Glomerular visceral epithelial cell (primary cell): Measurements from ENCODE around the gene EGFLAM.

ENCODE experiments used
- DNase-seq: peaks from one replicate; pipeline ENCODE4 v3.0.0-alpha.2; 2016; ENCODE audit errors: extremely low spot score

EGFLAM gene

DNA sequence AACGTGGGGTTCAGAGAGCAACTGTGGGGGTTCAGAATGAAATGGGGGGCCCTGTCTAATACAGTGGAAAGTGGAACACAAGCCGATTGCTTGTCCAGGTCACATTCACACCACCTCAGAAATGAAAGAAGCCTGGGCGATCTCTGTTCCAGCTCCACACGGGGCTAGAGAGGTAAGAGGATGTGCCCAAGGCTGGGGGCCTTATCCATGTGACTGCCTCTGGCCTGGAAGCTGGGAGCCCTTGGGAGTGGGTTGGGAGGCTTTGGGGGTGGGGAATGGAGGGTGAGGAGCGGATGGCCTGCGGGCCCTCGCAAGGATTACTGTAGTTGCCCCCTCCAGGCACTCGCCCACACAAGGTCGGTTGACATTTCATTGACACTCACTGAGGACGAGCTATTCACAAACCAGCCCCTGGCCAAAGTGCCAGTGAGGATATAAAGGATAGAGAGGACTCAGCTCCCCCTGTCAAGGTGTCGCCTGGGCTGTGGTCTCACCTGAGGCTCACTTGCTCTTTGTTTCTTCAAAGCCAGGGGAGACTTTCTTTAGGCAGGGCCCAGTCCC lies 211.4 kb downstream of the EGFLAM start:
- no peak for DNase-seq

DNA sequence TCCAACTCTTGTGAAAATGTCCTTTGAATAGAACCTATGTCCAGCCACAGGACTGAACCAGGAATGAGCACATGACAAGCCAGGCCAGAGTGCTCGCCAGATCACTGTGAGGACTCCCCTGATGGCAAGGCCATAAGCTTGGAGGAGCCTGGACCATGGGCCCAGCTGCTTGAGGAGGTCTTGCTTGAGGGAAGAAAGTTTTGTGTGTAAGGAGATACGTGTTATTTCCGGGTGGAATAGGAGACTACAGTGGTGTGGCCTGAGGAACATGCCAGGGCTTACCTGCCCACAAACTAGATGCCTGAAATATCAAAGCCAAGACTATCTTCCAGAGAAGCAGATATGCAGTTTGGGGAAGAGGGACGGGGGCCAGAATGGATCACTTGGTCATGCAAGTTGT lies 213.3 kb downstream of the EGFLAM start:
- DNase-seq = no peak

DNA sequence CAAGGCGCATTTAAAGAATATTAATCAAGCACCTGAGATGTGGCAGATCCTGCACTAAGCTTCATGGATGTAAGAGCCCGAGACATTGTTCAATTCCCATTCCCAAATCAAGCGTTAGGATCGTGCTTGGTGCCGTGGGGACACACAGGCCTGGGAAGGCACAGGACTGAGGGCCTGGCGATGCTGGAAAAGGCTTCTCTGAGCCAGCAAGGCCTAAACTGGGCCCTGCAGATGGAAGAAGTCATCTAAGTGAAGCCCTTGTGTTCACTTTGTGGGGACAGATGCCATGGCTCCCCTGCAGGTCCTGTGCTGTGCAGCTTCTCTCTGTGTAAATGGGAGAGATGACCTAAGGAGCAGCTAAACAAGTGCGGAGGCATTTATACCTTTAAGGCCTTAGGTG lies 214.2 kb downstream of the EGFLAM start:
- DNase-seq = no peak

DNA sequence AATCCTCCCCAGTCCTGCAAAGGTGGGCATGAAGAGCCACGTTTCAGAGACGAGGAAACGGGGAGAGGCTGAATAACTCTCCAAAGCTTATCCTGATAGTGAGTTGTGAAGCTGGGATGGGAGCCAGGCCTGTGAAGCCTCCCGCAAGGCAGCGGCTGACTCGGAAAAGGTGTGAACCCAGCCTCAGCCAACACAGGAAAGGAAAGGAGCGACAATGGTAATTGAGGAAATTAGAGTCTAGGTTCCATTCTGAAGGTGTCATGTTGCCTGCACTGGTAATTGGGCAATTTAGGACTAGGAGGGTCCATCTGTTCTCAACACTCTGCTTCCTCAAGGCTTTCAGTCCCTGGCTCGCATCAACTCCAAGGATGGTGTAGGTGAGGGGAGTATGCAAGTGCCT lies 214.6 kb downstream of the EGFLAM start:
- no peak for DNase-seq

DNA sequence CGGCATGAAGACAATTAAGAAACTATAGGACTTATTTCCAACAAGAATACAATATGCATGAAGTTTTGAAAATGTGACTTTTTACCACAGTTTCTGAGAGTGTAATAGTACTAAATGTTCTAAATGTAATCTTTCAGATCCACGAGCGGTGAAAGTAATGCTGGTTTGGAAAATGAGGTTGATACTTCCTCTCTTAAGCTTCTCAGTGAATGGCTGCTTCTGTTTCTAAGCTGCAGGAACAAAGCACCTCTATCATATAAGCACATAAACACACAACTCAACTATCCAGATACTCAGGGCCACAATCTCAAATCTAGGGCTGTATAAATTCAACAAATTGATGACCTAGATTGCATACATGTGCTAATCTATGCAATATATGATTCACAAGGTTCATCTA lies 219.8 kb downstream of the EGFLAM start:
- DNase-seq = no peak

DNA sequence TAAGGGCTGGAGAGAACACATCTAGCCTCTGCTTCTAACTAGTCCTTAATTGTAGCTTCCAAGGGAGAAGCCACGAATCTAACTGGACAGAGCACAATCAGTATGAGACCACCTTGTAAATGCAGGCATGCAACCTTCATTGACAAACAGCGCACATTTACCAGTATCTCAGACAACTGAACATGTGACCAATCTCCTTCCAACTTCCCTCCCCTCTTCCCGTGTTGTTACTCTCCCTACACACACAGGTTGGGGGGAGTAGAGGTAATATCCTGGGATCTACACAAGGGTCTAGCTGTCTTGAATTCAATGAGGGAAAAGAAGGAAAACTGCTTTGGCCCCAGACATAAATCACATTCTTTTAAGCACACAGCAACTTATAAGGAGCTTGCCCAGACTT lies 220.5 kb downstream of the EGFLAM start:
- DNase-seq = no peak

DNA sequence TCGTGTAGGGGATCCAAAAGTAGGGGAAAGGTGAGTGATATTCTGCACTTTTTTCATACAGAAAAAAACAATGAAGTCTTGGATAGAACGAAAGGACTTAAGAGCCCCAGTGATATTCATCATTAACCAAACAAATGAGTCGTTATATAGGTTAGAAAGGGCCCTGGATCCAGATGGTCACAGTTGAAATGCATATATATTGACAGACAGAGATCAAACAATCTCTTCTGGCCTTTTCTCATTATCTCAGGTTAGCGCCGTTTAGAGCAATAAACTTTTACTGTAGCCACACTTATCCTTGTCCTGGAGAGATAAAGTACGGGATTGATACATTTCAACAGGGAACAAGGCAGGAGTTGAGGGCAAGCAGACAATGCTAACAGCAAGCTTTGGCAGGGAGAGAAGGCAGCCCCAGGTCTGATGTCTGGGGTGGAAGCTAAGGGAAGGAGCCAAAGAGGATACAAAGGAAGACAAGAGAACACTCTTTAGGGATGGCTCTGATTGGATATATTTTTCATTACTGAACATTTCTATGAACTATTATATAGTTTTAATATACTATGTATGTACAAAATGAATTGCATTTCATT lies 221.1 kb downstream of the EGFLAM start:
- DNase-seq = no peak

DNA sequence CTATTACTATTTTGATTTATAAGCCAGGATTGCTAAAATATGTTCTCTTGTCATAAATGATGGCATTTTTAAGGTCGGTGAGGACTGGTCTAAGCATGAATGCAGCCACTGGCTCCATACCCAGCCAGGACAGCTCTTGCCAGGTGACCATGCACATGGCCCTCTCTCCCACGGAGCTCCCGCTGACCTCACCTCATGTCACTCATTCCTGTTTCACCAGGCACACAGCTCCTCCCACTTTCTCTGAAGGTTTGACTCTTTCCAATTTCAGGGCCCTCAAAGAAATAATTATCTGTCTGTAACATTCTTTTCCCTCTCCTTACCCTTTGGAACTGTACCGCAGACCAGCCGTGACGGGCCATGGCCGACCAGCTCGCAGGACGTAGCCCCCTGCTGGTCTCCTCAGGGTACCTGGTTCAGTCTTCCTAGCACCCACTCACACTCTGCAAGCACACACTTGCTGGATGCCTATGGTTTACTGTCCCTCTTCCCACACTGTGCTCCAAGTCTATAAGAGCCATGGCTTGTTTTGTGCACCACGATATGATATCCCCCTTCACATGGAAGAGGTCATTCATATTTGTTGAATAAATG lies 225.5 kb downstream of the EGFLAM start:
- DNase-seq = no peak

DNA sequence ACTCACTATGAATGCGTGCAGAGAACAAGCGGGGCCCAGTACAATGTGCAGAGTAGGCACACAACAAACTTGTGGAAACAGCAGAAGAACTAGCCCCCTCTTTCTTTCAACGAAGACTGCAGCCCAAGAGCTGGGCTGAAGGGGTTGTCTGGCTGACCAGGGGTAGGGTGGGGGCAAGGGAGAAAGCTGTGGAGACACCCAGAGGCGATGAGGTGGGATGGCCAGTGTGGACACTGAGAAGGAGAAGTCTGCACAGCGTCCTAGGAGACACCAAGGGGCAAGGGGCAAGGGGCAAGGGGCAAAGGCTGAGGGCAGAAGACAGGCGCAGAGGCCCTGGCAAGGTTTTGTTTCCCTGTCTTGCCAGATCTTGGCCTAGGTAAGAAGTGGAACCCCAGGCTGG lies 235.8 kb downstream of the EGFLAM start:
- DNase-seq = no peak

DNA sequence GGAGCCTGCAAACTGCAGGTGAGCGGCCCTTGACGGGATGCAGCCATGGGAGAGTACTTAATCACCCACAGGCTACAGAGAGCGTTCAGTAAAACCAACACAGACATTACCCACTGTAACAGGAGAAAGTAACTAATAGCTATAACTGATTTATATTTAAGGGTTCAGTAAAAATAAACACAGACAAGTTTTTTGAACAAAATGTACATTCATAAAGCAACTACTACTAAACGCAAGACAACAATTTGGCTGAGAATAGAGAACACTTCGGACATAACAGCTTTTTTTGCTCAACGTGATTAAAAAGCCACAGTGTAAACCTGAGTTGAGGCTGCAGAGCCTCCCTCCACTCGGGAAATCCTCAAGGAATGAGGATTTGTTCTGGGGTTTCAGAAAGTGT lies 236.4 kb downstream of the EGFLAM start:
- no peak for DNase-seq

DNA sequence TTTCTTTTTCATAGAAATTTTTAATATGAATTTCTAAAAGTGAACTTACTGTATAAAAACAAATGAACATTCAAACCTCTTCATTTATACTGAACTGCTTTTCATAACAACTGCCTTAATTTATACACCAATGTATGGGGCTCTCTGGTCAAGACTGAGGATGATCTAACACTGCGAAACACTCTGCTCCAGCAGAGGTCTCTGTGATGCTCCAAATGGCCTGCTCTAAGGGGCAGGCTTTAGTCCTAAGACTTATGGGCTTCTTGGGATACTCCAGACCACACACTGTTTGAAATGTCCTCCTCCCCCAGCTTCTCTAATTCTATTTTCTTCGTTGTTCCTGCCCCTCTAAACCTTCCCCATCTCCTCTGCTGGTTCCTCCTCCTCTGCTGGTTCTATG lies 239.6 kb downstream of the EGFLAM start:
- peak; percentile 11 for DNase-seq

DNA sequence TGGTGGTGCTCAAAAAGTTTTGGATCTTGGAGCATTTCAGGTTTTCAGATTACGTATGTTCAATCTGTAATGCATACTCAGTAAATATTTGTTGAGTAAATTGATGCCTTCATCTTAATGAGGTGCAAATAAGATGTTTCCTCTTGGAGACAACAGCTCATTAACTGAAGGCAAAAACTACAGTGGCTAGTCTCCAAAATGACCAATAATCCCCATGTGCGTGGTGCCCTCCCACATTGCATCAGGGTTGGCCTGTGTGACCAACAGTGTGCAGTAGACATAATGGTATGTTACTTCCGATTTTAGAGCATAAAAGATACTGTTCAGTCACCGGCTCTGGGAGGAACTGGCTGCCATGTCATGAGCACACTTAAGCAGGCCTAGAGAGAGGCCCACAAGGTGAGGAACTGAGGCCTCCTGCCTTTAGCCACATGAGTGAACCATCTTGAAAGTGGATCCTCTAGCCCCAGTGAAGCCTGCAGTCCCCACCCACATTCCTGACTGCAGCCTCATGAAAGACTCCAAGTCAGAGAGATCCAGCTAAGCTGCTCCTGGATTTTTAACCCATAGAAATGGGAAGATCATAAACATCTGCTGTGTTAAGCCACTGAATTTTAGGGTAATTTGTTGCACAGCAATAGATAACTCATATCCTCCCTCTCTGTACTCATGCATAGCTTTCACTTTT lies 242.4 kb downstream of the EGFLAM start:
- DNase-seq = peak; percentile 23

DNA sequence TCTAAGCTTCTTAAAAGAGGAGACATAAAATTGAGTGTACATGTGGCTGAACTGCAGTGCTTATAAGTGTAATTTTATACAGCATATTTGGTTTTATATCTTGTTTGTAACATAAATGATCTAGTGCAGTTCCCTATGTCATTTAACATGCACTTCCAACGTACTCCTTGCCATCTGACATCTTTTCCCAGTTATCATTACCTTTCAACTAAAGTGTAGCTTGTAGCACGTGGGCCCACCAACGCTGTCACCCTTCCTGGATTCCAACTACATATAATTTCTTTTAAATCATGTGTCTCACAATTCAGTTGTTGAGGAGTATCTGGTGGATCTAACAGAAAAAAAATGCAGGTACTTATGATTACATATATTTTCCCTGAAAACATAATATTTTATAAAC lies 247.9 kb downstream of the EGFLAM start:
- no peak for DNase-seq

DNA sequence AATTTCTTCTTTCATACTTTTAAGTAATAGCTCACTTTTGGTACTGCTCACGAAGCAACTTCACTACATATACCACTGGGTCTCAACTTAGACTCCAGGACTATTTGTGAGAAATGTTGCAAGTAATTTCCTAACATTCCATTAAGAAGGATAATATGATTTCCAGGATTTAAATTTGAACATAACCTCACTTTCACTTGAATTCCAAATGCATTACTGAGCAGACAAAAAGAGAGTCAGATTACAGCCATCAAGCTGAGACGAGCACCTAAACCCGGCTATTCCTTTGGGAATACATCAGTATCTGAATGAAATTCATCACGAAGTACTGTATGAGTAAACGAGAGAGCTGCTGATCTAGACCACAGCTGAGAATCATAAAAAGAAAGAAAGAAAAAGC lies 250.8 kb downstream of the EGFLAM start:
- DNase-seq = peak; percentile 45
